GM12874 (cell line): ENCODE data around the gene GTF2H4.

Source experiments
- TF ChIP-seq, protein P1 (sequence below): IDR thresholded peaks from 2 replicates; pipeline ENCODE4 v1.5.1; 2011; ENCODE audit warnings: low read depth, mild to moderate bottlenecking, control low read depth, low read length, moderate library complexity; ENCODE audit not compliant: insufficient read depth

The GTF2H4 gene

DNA sequence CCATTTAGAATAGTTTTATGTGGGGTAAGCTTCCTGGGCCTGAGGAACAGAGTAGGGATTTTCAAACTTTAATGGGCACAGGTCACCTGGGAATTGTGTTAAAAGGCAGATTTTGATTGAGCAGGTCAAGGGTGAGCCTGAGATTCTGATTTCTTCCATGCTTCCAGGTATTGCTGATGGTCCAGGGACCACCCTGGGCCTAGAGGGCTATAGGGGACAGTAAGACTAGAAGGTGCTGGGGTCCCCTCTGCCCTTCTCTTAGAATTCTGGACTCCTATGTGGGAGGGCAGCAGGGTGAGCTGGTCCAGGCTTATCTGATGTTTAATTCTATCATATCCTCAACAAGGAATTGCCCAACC is 21.1 kb upstream of the GTF2H4 start:
- TF ChIP-seq, protein P1, sequence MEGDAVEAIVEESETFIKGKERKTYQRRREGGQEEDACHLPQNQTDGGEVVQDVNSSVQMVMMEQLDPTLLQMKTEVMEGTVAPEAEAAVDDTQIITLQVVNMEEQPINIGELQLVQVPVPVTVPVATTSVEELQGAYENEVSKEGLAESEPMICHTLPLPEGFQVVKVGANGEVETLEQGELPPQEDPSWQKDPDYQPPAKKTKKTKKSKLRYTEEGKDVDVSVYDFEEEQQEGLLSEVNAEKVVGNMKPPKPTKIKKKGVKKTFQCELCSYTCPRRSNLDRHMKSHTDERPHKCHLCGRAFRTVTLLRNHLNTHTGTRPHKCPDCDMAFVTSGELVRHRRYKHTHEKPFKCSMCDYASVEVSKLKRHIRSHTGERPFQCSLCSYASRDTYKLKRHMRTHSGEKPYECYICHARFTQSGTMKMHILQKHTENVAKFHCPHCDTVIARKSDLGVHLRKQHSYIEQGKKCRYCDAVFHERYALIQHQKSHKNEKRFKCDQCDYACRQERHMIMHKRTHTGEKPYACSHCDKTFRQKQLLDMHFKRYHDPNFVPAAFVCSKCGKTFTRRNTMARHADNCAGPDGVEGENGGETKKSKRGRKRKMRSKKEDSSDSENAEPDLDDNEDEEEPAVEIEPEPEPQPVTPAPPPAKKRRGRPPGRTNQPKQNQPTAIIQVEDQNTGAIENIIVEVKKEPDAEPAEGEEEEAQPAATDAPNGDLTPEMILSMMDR: no peak

DNA sequence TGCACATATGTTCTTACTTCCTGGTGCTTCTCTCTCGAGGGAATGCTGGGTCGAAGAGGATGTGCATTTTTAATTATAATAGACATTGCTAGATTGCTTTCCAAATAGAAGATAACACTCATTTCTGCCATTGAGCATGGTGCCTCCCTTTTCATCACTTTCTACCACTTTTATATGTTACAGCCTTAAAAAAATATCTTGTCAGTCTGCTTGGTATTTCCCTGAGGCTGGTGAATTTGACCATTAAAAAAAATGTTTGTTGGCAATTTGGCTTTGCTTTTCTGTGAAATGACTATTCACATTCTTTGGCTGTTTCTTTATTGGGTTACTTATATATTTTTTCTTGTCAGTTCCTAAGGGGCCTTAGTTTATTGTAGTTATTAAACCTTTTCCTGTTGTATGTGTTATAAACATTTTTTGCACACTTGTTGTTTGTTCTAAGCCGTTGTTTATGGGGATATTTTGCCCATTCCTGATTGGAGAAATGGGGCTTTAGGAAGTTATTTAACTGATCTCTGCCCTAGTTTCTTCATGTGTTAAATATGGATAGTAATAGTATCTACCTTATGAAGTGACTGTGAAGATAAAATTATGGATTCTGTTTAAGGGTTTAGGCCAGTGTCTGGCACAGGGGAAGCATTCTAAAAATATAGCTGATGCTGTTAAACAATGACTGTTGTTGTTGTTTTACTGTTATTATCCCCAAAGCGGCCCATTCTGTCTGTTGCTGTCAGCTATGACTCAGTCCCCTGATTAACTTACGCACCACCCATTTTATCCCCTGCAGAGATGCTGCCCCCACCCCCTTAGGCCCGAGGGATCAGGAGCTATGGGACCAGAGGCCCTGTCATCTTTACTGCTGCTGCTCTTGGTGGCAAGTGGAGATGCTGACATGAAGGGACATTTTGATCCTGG is 19.8 kb upstream of the GTF2H4 start:
- TF ChIP-seq, protein P1: no peak

DNA sequence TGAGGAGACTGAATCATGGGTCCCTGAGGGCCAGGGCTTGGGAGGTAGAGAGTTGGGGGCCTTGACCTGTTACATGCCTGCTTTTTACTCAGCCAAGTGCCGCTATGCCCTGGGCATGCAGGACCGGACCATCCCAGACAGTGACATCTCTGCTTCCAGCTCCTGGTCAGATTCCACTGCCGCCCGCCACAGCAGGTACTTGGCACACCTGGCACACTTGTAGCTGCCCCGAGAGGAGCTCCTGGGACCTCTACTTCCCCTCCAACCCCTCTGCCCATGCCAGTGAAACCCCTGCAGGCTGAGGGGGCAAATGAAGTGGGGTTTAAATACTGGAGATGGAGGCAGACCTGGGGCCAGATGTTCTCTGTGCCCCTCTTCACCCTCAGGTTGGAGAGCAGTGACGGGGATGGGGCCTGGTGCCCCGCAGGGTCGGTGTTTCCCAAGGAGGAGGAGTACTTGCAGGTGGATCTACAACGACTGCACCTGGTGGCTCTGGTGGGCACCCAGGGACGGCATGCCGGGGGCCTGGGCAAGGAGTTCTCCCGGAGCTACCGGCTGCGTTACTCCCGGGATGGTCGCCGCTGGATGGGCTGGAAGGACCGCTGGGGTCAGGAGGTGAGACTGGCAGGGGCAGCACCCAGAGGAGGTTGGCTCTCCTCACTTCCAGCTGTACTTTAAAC is 19.1 kb upstream of the GTF2H4 start:
- TF ChIP-seq, protein P1: no peak

DNA sequence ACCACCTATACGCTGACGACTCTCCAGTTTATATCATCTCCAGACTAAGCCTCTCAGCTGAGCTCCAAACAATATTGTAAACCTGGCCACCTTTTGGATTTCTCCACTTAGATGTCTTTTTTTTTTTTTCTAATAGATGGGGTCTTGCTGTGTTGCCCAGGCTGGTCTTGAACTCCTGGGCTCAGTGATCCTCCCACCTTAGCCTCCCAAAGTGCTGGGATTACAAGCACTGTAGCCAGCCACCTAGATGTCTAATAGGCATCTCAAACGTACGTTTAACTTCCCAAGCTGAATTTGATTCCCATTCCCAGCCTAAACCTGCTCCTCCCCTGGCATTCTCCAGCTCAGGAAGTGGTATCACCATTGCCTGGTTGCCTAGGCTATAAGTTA is 18.5 kb upstream of the GTF2H4 start:
- TF ChIP-seq, protein P1: no peak

DNA sequence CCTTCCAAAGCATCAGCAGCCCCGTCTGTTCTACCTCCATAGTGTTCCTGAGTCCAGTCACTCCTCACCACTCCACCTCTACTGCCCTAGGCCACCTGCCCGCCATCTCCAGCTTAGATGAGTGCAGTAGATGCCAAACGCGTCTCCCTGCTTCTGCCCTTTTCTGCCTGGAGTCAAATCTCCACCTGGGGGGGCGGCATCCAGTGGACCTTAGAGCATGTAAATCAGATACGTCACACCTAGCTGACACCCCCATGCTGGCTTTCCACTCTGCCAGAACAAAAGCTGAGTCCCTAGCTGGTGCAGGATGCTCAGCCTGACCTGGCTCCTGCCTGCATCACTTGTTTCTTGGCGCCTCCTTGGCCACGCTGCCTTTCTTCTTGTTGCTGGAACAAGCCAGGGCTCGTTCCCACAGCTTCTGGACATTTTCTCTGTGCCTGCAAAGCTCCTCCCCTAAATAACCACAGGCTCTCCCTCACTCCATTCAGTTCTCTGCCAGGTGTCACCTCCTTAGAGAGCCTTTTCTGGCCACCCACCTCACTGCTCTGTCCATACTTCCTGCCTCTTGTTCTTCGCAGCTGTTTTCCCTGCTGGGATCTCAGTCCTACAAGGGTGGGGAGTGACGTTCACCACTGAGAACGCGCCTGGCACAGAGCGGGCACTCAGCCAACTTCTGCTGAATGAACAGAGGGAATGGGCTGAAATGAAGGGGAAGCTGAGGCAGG is 17.9 kb upstream of the GTF2H4 start:
- TF ChIP-seq, protein P1: no peak

DNA sequence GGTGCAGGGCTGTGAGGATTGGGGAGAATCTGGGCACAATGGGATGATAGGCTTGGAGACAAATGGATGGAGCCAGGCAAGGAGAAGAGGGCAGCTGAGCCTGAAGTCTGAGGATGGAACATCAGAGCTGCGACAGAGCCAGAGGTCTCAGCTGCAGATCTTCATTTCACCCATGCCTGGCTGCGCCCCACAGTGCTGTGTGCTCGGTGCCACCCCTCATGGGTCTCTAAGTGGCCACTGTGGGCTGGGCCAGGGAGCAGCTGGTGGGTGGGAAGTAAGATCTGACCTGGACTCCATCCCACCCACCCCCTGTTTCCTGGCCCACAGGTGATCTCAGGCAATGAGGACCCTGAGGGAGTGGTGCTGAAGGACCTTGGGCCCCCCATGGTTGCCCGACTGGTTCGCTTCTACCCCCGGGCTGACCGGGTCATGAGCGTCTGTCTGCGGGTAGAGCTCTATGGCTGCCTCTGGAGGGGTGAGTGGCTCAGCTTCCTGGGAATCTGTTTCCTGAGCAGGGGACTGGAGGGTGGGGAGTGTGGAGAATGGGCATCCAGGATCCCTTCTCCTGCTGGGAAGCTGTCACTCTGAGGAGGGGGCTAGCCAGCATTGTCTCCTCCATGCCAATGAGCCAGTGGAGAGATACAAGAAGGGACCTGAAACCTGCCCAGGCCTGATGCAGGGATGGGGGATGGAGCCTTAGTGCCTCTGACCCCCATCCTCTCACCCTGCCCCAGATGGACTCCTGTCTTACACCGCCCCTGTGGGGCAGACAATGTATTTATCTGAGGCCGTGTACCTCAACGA is 17.2 kb upstream of the GTF2H4 start:
- TF ChIP-seq, protein P1: no peak
